ENCODE measurements around the gene HOXD11. TPM values are rescaled to one million over a fixed set of nuclear protein-coding genes. Genes with fewer than 3 reads are reported as not detected.

Gene HOXD11
- total RNA-seq, 1 experiment from 2014 or later: not detected

GRCh38 chr2:176067589-176068418, 39.3 kb upstream of the HOXD11 start:
- Mint-ChIP-seq H3K9me3 (ENCODE audit: unreplicated experiment) (no peaks in the 10 kb centered on the region), H3K4me3 (ENCODE audit: unreplicated experiment) (no peak overlapping the region), H3K4me1 (ENCODE audit: insufficient read depth, unreplicated experiment) (no peaks in the 10 kb centered on the region), H3K27ac (ENCODE audit: low read depth, unreplicated experiment) (no peak overlapping the region), H3K27me3 (ENCODE audit: insufficient read depth, unreplicated experiment) (peaks cover 46% of the 10 kb centered on the region), H3K36me3 (ENCODE audit: insufficient read depth, unreplicated experiment) (no peaks in the 10 kb centered on the region)
- no TSS peak for BruUV-seq (replicated peaks)
- no peak for DNase-seq (ENCODE audit: unreplicated experiment)
- intact Hi-C loops (cut with micrococcal nuclease): no loop called here
- CTCF ChIA-PET: no interaction called here
- no peak for TF ChIP-seq CTCF (IDR thresholded peaks at IDR 0.05; ENCODE audit: unreplicated experiment)
- POLR2A ChIA-PET: no interaction called here

- ChIA-PET CTCF (no interaction called here), POLR2A (interaction anchor here (0.6 kb wide), 1 partner anchor 462 kb away, joined by 3 read pairs; no protein-coding TSS in a partner anchor)
- intact Hi-C loops (cut with micrococcal nuclease): no loop called here
- BruUV-seq (replicated peaks): no TSS peak
- Mint-ChIP-seq H3K27ac (ENCODE audit: low read depth, unreplicated experiment) (no peak overlapping the region), H3K4me1 (ENCODE audit: insufficient read depth, unreplicated experiment) (no peaks in the 10 kb centered on the region), H3K36me3 (ENCODE audit: insufficient read depth, unreplicated experiment) (no peaks in the 10 kb centered on the region), H3K9me3 (ENCODE audit: unreplicated experiment) (no peaks in the 10 kb centered on the region), H3K4me3 (ENCODE audit: unreplicated experiment) (no peak overlapping the region), H3K27me3 (ENCODE audit: insufficient read depth, unreplicated experiment) (peaks cover 46% of the 10 kb centered on the region)
- TF ChIP-seq CTCF (IDR thresholded peaks at IDR 0.05; ENCODE audit: unreplicated experiment): no peak
- no peak for DNase-seq (ENCODE audit: unreplicated experiment)
Observed at GRCh38 chr2:176068419-176068832, 38.7 kb upstream of the HOXD11 start.

GRCh38 chr2:176071330-176072291, 35.5 kb upstream of the HOXD11 start:
- H3K27me3 Mint-ChIP-seq (ENCODE audit: insufficient read depth, unreplicated experiment): peaks cover 60% of the 10 kb centered on the region
- no peaks in the 10 kb centered on the region for H3K36me3 Mint-ChIP-seq (ENCODE audit: insufficient read depth, unreplicated experiment)
- H3K27ac Mint-ChIP-seq (ENCODE audit: low read depth, unreplicated experiment): no peak overlapping the region
- TF ChIP-seq CTCF (IDR thresholded peaks at IDR 0.05; ENCODE audit: unreplicated experiment): no peak
- no peaks in the 10 kb centered on the region for H3K9me3 Mint-ChIP-seq (ENCODE audit: unreplicated experiment)
- BruUV-seq (replicated peaks): no TSS peak
- ChIA-PET CTCF (interaction anchor here (0.5 to 2.9 kb wide), 5 partner anchors 14 to 762 kb away, joined by 3 to 8 read pairs (median 3); no protein-coding TSS in a partner anchor), POLR2A (no interaction called here)
- DNase-seq (ENCODE audit: unreplicated experiment): no peak
- intact Hi-C loops (cut with micrococcal nuclease): no loop called here
- no peak overlapping the region for H3K4me3 Mint-ChIP-seq (ENCODE audit: unreplicated experiment)
- no peaks in the 10 kb centered on the region for H3K4me1 Mint-ChIP-seq (ENCODE audit: insufficient read depth, unreplicated experiment)

GRCh38 chr2:176072292-176072669, 34.8 kb upstream of the HOXD11 start:
- peaks cover 65% of the 10 kb centered on the region for H3K27me3 Mint-ChIP-seq (ENCODE audit: insufficient read depth, unreplicated experiment)
- H3K4me1 Mint-ChIP-seq (ENCODE audit: insufficient read depth, unreplicated experiment): no peaks in the 10 kb centered on the region
- BruUV-seq (replicated peaks): no TSS peak
- H3K4me3 Mint-ChIP-seq (ENCODE audit: unreplicated experiment): no peak overlapping the region
- H3K36me3 Mint-ChIP-seq (ENCODE audit: insufficient read depth, unreplicated experiment): no peaks in the 10 kb centered on the region
- ChIA-PET CTCF (interaction anchor here (0.5 to 2.9 kb wide), 3 partner anchors 13 to 705 kb away, joined by 3 to 8 read pairs (median 3); no protein-coding TSS in a partner anchor), POLR2A (no interaction called here)
- no peak for DNase-seq (ENCODE audit: unreplicated experiment)
- H3K9me3 Mint-ChIP-seq (ENCODE audit: unreplicated experiment): no peaks in the 10 kb centered on the region
- no peak overlapping the region for H3K27ac Mint-ChIP-seq (ENCODE audit: low read depth, unreplicated experiment)
- TF ChIP-seq CTCF (IDR thresholded peaks at IDR 0.05; ENCODE audit: unreplicated experiment): no peak
- intact Hi-C loops (cut with micrococcal nuclease): no loop called here
